Tibial nerve (tissue), 4 donors: ENCODE data around the gene ELAVL1. TPM values are rescaled to one million over a fixed set of nuclear protein-coding genes. Genes with fewer than 3 reads are reported as not detected.

Experiments
- DNase-seq, 2 donors: peaks; one replicate each; pipeline ENCODE4 v3.0.0-alpha.2; 2019; ENCODE audit warnings: low spot score in 2 of 2
- H3K27ac ChIP-seq, 4 donors: fragments of 200-600 bp; sonication (generic) in 3 of 4; one replicate each; pipeline ENCODE4 v1.5.1; 2017 to 2019; ENCODE audit warnings: mild to moderate bottlenecking in 1 of 4
- H3K27me3 ChIP-seq, 2 donors: fragments of 200-600 bp; sonication (generic) in 1 of 2; one replicate each; pipeline versions ENCODE4 v1.5.1 to v1.6.0; 2017 to 2019
- H3K36me3 ChIP-seq, 3 donors: fragments of 200-600 bp; sonication (generic); one replicate each; pipeline ENCODE4 v1.5.1; 2018 to 2019
- H3K4me1 ChIP-seq, 4 donors: fragments of 200-600 bp; sonication (generic) in 3 of 4; one replicate each; pipeline ENCODE4 v1.5.1; 2017 to 2019
- H3K4me3 ChIP-seq, 4 donors: fragments of 200-600 bp; sonication (generic) in 3 of 4; one replicate each; pipeline ENCODE4 v1.5.1; 2017 to 2019; ENCODE audit warnings: mild to moderate bottlenecking in 1 of 4, moderate library complexity in 1 of 4
- H3K9me3 ChIP-seq, 4 donors: fragments of 200-600 bp; sonication (generic) in 3 of 4; one replicate each; pipeline ENCODE4 v1.5.1; 2017 to 2019
- CTCF ChIP-seq, 5 experiments: fragments of 200-600 bp in 3 of 5; fragments of 450-650 bp in 2 of 5; sonication (generic) in 3 of 5; IDR thresholded peaks; one replicate each; pipeline ENCODE4 v1.5.1; 2016 to 2019; ENCODE audit warnings: antibody characterized with exemption in 5 of 5, mild to moderate bottlenecking in 3 of 5, moderate library complexity in 2 of 5
- EP300 ChIP-seq, 2 donors: sonication (generic); formaldehyde crosslinking; IDR thresholded peaks; one replicate each; pipeline ENCODE4 v1.6.1; 2017; ENCODE audit warnings: antibody characterized with exemption in 2 of 2, mild to moderate bottlenecking in 1 of 2
- POLR2A ChIP-seq, 2 donors: fragments of 450-650 bp; IDR thresholded peaks; one replicate each; pipeline ENCODE4 v1.6.1; 2017; ENCODE audit warnings: antibody characterized with exemption in 2 of 2, mild to moderate bottlenecking in 2 of 2, moderate library complexity in 2 of 2
- WGBS, 2 donors: methylation state at CpG; one replicate each; pipeline ENCODE4 v1.1.5; 2018; 5-methylcytosine and 5-hydroxymethylcytosine counted together
- total RNA-seq, 4 donors: library from RNA; depleted of rRNA; stranded (reverse); fragments of >200 nt; gene quantifications; one replicate each; pipeline ENCODE4 v1.1.0, GENCODE V29; 2016

Gene ELAVL1
- total RNA-seq, 4 donors from 2014 or later: 25.8 to 36.4 (median 27.7) TPM

GRCh38 chr19:7909471-7910067, 95.9 kb downstream of the ELAVL1 start:
- H3K4me3 ChIP-seq: no peak overlapping the region
- peaks cover 0 to 1% of the 10 kb centered on the region in 2 donors for H3K27me3 ChIP-seq
- H3K4me1 ChIP-seq: peaks cover 0 to 38% (median 10%) of the 10 kb centered on the region in 4 donors
- TF ChIP-seq EP300 (IDR thresholded peaks at IDR 0.05): no peak
- TF ChIP-seq CTCF (IDR thresholded peaks at IDR 0.05): no peak
- TF ChIP-seq POLR2A (IDR thresholded peaks at IDR 0.05): no peak
- WGBS, 2 donors: 92 to 94% methylated on average over 20 to 21 of the region's 21 CpGs
- no peak for DNase-seq
- H3K36me3 ChIP-seq: peaks cover 6 to 84% (median 22%) of the 10 kb centered on the region in 3 donors
- H3K27ac ChIP-seq: no peak overlapping the region
- H3K9me3 ChIP-seq: no peaks in the 10 kb centered on the region

GRCh38 chr19:7908742-7909461, 96.5 kb downstream of the ELAVL1 start:
- 82 to 88% methylated on average over 15 to 16 of the region's 19 CpGs for WGBS, 2 donors
- Histone ChIP-seq H3K27ac (no peak overlapping the region), H3K4me3 (no peak overlapping the region), H3K27me3 (no peaks in the 10 kb centered on the region), H3K9me3 (no peaks in the 10 kb centered on the region), H3K36me3 (peaks cover 6 to 81% (median 22%) of the 10 kb centered on the region in 3 donors), H3K4me1 (peaks cover 0 to 41% (median 13%) of the 10 kb centered on the region in 4 donors)
- TF ChIP-seq EP300 (IDR thresholded peaks at IDR 0.05) (no peak), CTCF (IDR thresholded peaks at IDR 0.05) (no peak), POLR2A (IDR thresholded peaks at IDR 0.05) (no peak)
- DNase-seq: no peak

Other genes with a start within 250 kb of the ELAVL1 start
- 1 to 10 TPM in 1 of 4 donors, not detected in 3; 2.4 TPM for gene CLEC4M, start 242.4 kb downstream of the ELAVL1 start, total RNA-seq
- 10 to 100 TPM; 14.4 to 30.3 (median 17.7) TPM for gene EVI5L, start 175.4 kb downstream of the ELAVL1 start, total RNA-seq
- gene PRR36, start 131.3 kb downstream of the ELAVL1 start, total RNA-seq: 1 to 10 TPM in 1 of 4 donors, not detected in 3; 2.5 TPM
- 1 to 10 TPM in 1 of 4 donors, under 1 TPM in 1, not detected in 2; 0.59 to 1.2 TPM for gene LRRC8E, start 117.1 kb downstream of the ELAVL1 start, total RNA-seq
- 10 to 100 TPM; 11.1 to 31.2 (median 20.9) TPM for gene MAP2K7, start 101.8 kb downstream of the ELAVL1 start, total RNA-seq
- gene TGFBR3L, start 90.8 kb downstream of the ELAVL1 start, total RNA-seq: not detected
- 10 to 100 TPM; 11.6 to 26.4 (median 16.1) TPM for gene SNAPC2, start 85.3 kb downstream of the ELAVL1 start, total RNA-seq
- gene CTXN1, start 79.5 kb downstream of the ELAVL1 start, total RNA-seq: 1 to 10 TPM in 3 of 4 donors, under 1 TPM in 1; 0.66 to 7.2 (median 3.0) TPM
- gene TIMM44, start 62.0 kb downstream of the ELAVL1 start, total RNA-seq: 10 to 100 TPM; 60.1 to 91.3 (median 77.1) TPM
- not detected for gene CCL25, start 47.1 kb upstream of the ELAVL1 start, total RNA-seq
- gene FBN3, start 144.0 kb upstream of the ELAVL1 start, total RNA-seq: 1 to 10 TPM in 1 of 4 donors, under 1 TPM in 1, not detected in 2; 0.20 to 2.5 TPM
- 10 to 100 TPM; 56.9 to 73.5 (median 67.1) TPM for gene CERS4, start 203.7 kb upstream of the ELAVL1 start, total RNA-seq